ENCODE results near the gene MOB3A. TPM values are rescaled to one million over a fixed set of nuclear protein-coding genes. Genes with fewer than 3 reads are reported as not detected.

The MOB3A gene
- total and polyA plus RNA-seq, 2 of the 8 experiments (the other 6 are each of a cell fraction or from before 2014, with no cell fraction given): 9.2 to 9.6 TPM

GRCh38 chr19:2099054-2099501 lies 3.0 kb upstream of the MOB3A start:
- no peak for DNase-seq (ENCODE audit: low read depth in 1 of 2, low spot score in 2 of 2)
- H4K20me1 ChIP-seq (replicated peaks in 1 of 2; ENCODE audit: control insufficient read depth in 1 of 2, insufficient read depth in 2 of 2, low read length in 2 of 2): peaks cover 12 to 29% of the 10 kb centered on the region in 2 experiments
- no peak overlapping the region for H2BK20ac ChIP-seq (ENCODE audit: low read length)
- no peak overlapping the region for H2AFZ ChIP-seq (ENCODE audit: low read length)
- no peak overlapping the region for H2BK5ac ChIP-seq (ENCODE audit: low read depth, low read length)
- H2BK12ac ChIP-seq (ENCODE audit: low read depth, low read length): no peak overlapping the region
- H3K79me1 ChIP-seq (ENCODE audit: low read depth, low read length): peaks cover 6% of the 10 kb centered on the region
- H2AK5ac ChIP-seq (ENCODE audit: low read depth, low read length): no peak overlapping the region
- no peak overlapping the region for H3K4ac ChIP-seq (replicated peaks; ENCODE audit: insufficient read length, low read depth, low read length)
- H3K18ac ChIP-seq (ENCODE audit: extremely low read depth, low read length): no peak overlapping the region
- H2BK120ac ChIP-seq (replicated peaks; ENCODE audit: low read depth, low read length): no peak overlapping the region
- WGBS, 2 experiments (ENCODE audit: extremely low coverage in 1 of 2, insufficient coverage in 1 of 2, insufficient read length in 1 of 2, insufficient replicate concordance in 2 of 2, low coverage in 1 of 2, low lambda C conversion rate in 2 of 2, missing lambda C conversion rate in 1 of 2): 93% methylated on average over 10 of the region's 16 CpGs; no CpG with 5 or more reads in 1 of the 2 experiments
- no peak overlapping the region for H2BK15ac ChIP-seq (ENCODE audit: low read length)
- H3K23me2 ChIP-seq (ENCODE audit: low read depth, low read length): peaks cover 8% of the 10 kb centered on the region; the same call in 1 of the 2 replicates
- H3K27ac ChIP-seq (ENCODE audit: low read depth, low read length): no peak overlapping the region
- H3K14ac ChIP-seq (ENCODE audit: insufficient read length): no peak overlapping the region
- no peak overlapping the region for H4K8ac ChIP-seq (ENCODE audit: extremely low read depth, insufficient read depth, low read length)
- H4K5ac ChIP-seq (ENCODE audit: insufficient read length, low read depth, low read length): no peak overlapping the region
- peaks cover 13 to 32% (median 28%) of the 10 kb centered on the region in 4 experiments for H3K36me3 ChIP-seq (ENCODE audit: control insufficient read depth in 2 of 4, insufficient read depth in 4 of 4, low read length in 3 of 4)
- H3K27me3 ChIP-seq (replicated peaks in 1 of 4; ENCODE audit: control insufficient read depth in 3 of 4, extremely low read depth in 1 of 4, insufficient read depth in 3 of 4, low read length in 3 of 4): no peaks in the 10 kb centered on the region
- no peak overlapping the region for H3K4me3 ChIP-seq (ENCODE audit: extremely low read depth in 1 of 4, insufficient read depth in 2 of 4, low read depth in 3 of 4, low read length in 4 of 4)
- peaks cover 0 to 3% (median 1%) of the 10 kb centered on the region in 4 experiments; a peak in 4 of 7 replicates for H3K4me1 ChIP-seq (replicated peaks in 1 of 4; ENCODE audit: control insufficient read depth in 3 of 4, insufficient read depth in 4 of 4, low read length in 3 of 4)
- no peak overlapping the region for H4K91ac ChIP-seq (replicated peaks; ENCODE audit: insufficient read length, low read length)
- peaks cover 0 to 6% of the 10 kb centered on the region in 2 experiments; a peak in 2 of 4 replicates for H3K79me2 ChIP-seq (ENCODE audit: control insufficient read depth in 1 of 2, insufficient read depth in 2 of 2, low read length in 2 of 2)
- no peak overlapping the region for H3K4me2 ChIP-seq (ENCODE audit: insufficient read depth in 1 of 2, low read depth in 2 of 2, low read length in 2 of 2)
- no peaks in the 10 kb centered on the region for H3K9me3 ChIP-seq (ENCODE audit: insufficient read depth in 2 of 2, low read depth in 1 of 2, low read length in 1 of 2)
- no peak overlapping the region; a peak in 1 of 7 replicates for H3K9ac ChIP-seq (replicated peaks in 1 of 4; ENCODE audit: extremely low read depth in 1 of 4, low read depth in 3 of 4, low read length in 3 of 4)
- no peak overlapping the region for H3K56ac ChIP-seq (replicated peaks; ENCODE audit: insufficient read length, low read depth, low read length)
- CTCF ChIA-PET (ENCODE audit: partially characterized antibody): interaction anchor here (0.6 to 1.3 kb wide), 6 partner anchors 12 to 168 kb away, joined by 3 to 5 read pairs (median 3); no protein-coding TSS in a partner anchor
- POLR2A ChIA-PET (ENCODE audit: partially characterized antibody): interaction anchor here (0.6 to 1.1 kb wide), 6 partner anchors 9 to 176 kb away, joined by 3 to 4 read pairs (median 3); no protein-coding TSS in a partner anchor
- FAIRE-seq: no peak
- H3K23ac ChIP-seq (ENCODE audit: insufficient read length): no peak overlapping the region

Data from H1 (cell line).